ENCODE data around the gene TECPR1. TPM values are rescaled to one million over a fixed set of nuclear protein-coding genes. Genes with fewer than 3 reads are reported as not detected.

Gene TECPR1
- total RNA-seq, 1 donor from 2014 or later = 23.9 TPM

GRCh38 chr7:98229991-98230745 is 21.9 kb downstream of the TECPR1 start:
- Histone ChIP-seq H3K4me2 (ENCODE audit: low read length) (no peak overlapping the region), H3K9ac (ENCODE audit: low read length) (no peak overlapping the region), H2AFZ (ENCODE audit: low read depth, low read length) (no peak overlapping the region), H3K4me1 (ENCODE audit: insufficient read depth, low read length) (no peaks in the 10 kb centered on the region), H4K20me1 (ENCODE audit: insufficient read depth, low read length) (no peaks in the 10 kb centered on the region), H3K36me3 (ENCODE audit: insufficient read depth, low read length) (no peaks in the 10 kb centered on the region), H3K27ac (ENCODE audit: low read depth, low read length) (no peak overlapping the region), H3K4me3 (ENCODE audit: insufficient read depth, low read depth, low read length) (no peak overlapping the region), H3K27me3 (ENCODE audit: insufficient read depth, low read length) (no peaks in the 10 kb centered on the region), H3K9me3 (ENCODE audit: insufficient read depth, low read depth, low read length) (no peaks in the 10 kb centered on the region), H3K79me2 (ENCODE audit: insufficient read depth, low read length) (no peaks in the 10 kb centered on the region)
- no peak overlapping the region for H3K27ac Mint-ChIP-seq (ENCODE audit: unreplicated experiment)
- DNase-seq (ENCODE audit: low read depth) = no peak
- H3K27me3 Mint-ChIP-seq (ENCODE audit: low read depth, unreplicated experiment) = no peaks in the 10 kb centered on the region
- peak overlapping the region; percentile 41 for H3K4me3 Mint-ChIP-seq (ENCODE audit: unreplicated experiment)
- TF ChIP-seq CTCF (IDR thresholded peaks at IDR 0.05; ENCODE audit: insufficient read depth, low read depth, low read length) = no peak
- TF ChIP-seq EZH2 (IDR thresholded peaks at IDR 0.05; ENCODE audit: insufficient read depth, low read length) = no peak
- no peaks in the 10 kb centered on the region for H3K9me3 Mint-ChIP-seq (ENCODE audit: unreplicated experiment)
- H3K4me1 Mint-ChIP-seq (ENCODE audit: low read depth, unreplicated experiment) = no peaks in the 10 kb centered on the region
- peaks cover 5% of the 10 kb centered on the region for H3K36me3 Mint-ChIP-seq (ENCODE audit: low read depth, unreplicated experiment)
- FAIRE-seq = no peak

GRCh38 chr7:98229441-98229840 is 22.6 kb downstream of the TECPR1 start:
- H2AFZ ChIP-seq (ENCODE audit: low read depth, low read length) = no peak overlapping the region
- DNase-seq (ENCODE audit: low read depth) (no peak), FAIRE-seq (no peak)
- no peaks in the 10 kb centered on the region for H3K9me3 ChIP-seq (ENCODE audit: insufficient read depth, low read depth, low read length)
- H3K4me2 ChIP-seq (ENCODE audit: low read length) = no peak overlapping the region
- Mint-ChIP-seq H3K4me3 (ENCODE audit: unreplicated experiment) (no peak overlapping the region), H3K9me3 (ENCODE audit: unreplicated experiment) (no peaks in the 10 kb centered on the region), H3K27ac (ENCODE audit: unreplicated experiment) (no peak overlapping the region), H3K27me3 (ENCODE audit: low read depth, unreplicated experiment) (no peaks in the 10 kb centered on the region), H3K4me1 (ENCODE audit: low read depth, unreplicated experiment) (no peaks in the 10 kb centered on the region), H3K36me3 (ENCODE audit: low read depth, unreplicated experiment) (peaks cover 5% of the 10 kb centered on the region)
- no peaks in the 10 kb centered on the region for H3K4me1 ChIP-seq (ENCODE audit: insufficient read depth, low read length)
- no peaks in the 10 kb centered on the region for H4K20me1 ChIP-seq (ENCODE audit: insufficient read depth, low read length)
- TF ChIP-seq EZH2 (IDR thresholded peaks at IDR 0.05; ENCODE audit: insufficient read depth, low read length) (no peak), CTCF (IDR thresholded peaks at IDR 0.05; ENCODE audit: insufficient read depth, low read depth, low read length) (no peak)
- no peak overlapping the region for H3K9ac ChIP-seq (ENCODE audit: low read length)
- no peak overlapping the region for H3K27ac ChIP-seq (ENCODE audit: low read depth, low read length)
- H3K36me3 ChIP-seq (ENCODE audit: insufficient read depth, low read length) = no peaks in the 10 kb centered on the region
- H3K79me2 ChIP-seq (ENCODE audit: insufficient read depth, low read length) = no peaks in the 10 kb centered on the region
- no peak overlapping the region for H3K4me3 ChIP-seq (ENCODE audit: insufficient read depth, low read depth, low read length)
- H3K27me3 ChIP-seq (ENCODE audit: insufficient read depth, low read length) = no peaks in the 10 kb centered on the region

- Mint-ChIP-seq H3K36me3 (ENCODE audit: low read depth, unreplicated experiment) (peaks cover 5% of the 10 kb centered on the region), H3K27ac (ENCODE audit: unreplicated experiment) (no peak overlapping the region), H3K4me1 (ENCODE audit: low read depth, unreplicated experiment) (no peaks in the 10 kb centered on the region), H3K4me3 (ENCODE audit: unreplicated experiment) (no peak overlapping the region), H3K9me3 (ENCODE audit: unreplicated experiment) (no peaks in the 10 kb centered on the region), H3K27me3 (ENCODE audit: low read depth, unreplicated experiment) (no peaks in the 10 kb centered on the region)
- Histone ChIP-seq H3K36me3 (ENCODE audit: insufficient read depth, low read length) (no peaks in the 10 kb centered on the region), H3K4me2 (ENCODE audit: low read length) (no peak overlapping the region), H3K27ac (ENCODE audit: low read depth, low read length) (no peak overlapping the region), H2AFZ (ENCODE audit: low read depth, low read length) (no peak overlapping the region), H4K20me1 (ENCODE audit: insufficient read depth, low read length) (no peaks in the 10 kb centered on the region), H3K4me1 (ENCODE audit: insufficient read depth, low read length) (no peaks in the 10 kb centered on the region), H3K9me3 (ENCODE audit: insufficient read depth, low read depth, low read length) (no peaks in the 10 kb centered on the region), H3K4me3 (ENCODE audit: insufficient read depth, low read depth, low read length) (no peak overlapping the region), H3K27me3 (ENCODE audit: insufficient read depth, low read length) (no peaks in the 10 kb centered on the region), H3K79me2 (ENCODE audit: insufficient read depth, low read length) (no peaks in the 10 kb centered on the region), H3K9ac (ENCODE audit: low read length) (no peak overlapping the region)
- DNase-seq (ENCODE audit: low read depth) = no peak
- TF ChIP-seq EZH2 (IDR thresholded peaks at IDR 0.05; ENCODE audit: insufficient read depth, low read length) (no peak), CTCF (IDR thresholded peaks at IDR 0.05; ENCODE audit: insufficient read depth, low read depth, low read length) (no peak)
- no peak for FAIRE-seq
These were observed 23.2 kb downstream of the TECPR1 start for GRCh38 chr7:98228801-98229200.

All from astrocyte (in vitro differentiated cells and primary cell).